ENCODE measurements around the gene ETFRF1.

The ETFRF1 gene

DNA sequence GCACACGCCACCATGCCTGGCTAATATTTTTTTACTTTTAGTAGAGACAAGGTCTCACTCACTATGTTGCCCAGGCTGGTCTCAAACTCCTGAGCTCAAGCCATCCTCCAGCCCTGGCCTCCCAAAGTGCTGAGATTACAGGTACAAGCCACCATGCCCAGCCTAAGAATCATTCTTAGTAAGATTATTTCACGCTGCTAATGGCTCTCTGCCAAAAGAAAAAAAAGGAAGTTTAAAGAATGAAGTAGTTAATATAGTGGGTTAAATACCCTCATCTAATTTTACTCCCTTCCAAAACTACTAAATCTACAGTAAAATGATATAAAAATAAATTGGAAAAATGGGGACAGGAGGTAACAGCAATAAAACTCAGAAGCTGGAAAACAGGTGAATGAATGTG is 2.6 kb downstream of the ETFRF1 start:
- no peaks in the 10 kb centered on the region for H3K27me3 ChIP-seq (ENCODE audit: insufficient read depth, poor library complexity, severe bottlenecking)
- H3K4me3 ChIP-seq (replicated peaks; ENCODE audit: insufficient read depth, low read length): no peak overlapping the region
- peak in 1 of 2 experiments; percentile 14 for DNase-seq (ENCODE audit: low read depth in 1 of 2, low spot score in 1 of 2)
- H3K27ac ChIP-seq (replicated peaks): no peak overlapping the region
- TF ChIP-seq CTCF (IDR thresholded peaks at IDR 0.05; ENCODE audit: insufficient read depth, low read length) (no peak), SPI1 (IDR thresholded peaks at IDR 0.05; ENCODE audit: borderline replicate concordance, low read depth) (no peak), POLR2AphosphoS5 (IDR thresholded peaks at IDR 0.05; ENCODE audit: low read depth) (no peak), GABPA (IDR thresholded peaks at IDR 0.05; ENCODE audit: low read depth) (no peak)
- TF ChIP-seq, protein P1, sequence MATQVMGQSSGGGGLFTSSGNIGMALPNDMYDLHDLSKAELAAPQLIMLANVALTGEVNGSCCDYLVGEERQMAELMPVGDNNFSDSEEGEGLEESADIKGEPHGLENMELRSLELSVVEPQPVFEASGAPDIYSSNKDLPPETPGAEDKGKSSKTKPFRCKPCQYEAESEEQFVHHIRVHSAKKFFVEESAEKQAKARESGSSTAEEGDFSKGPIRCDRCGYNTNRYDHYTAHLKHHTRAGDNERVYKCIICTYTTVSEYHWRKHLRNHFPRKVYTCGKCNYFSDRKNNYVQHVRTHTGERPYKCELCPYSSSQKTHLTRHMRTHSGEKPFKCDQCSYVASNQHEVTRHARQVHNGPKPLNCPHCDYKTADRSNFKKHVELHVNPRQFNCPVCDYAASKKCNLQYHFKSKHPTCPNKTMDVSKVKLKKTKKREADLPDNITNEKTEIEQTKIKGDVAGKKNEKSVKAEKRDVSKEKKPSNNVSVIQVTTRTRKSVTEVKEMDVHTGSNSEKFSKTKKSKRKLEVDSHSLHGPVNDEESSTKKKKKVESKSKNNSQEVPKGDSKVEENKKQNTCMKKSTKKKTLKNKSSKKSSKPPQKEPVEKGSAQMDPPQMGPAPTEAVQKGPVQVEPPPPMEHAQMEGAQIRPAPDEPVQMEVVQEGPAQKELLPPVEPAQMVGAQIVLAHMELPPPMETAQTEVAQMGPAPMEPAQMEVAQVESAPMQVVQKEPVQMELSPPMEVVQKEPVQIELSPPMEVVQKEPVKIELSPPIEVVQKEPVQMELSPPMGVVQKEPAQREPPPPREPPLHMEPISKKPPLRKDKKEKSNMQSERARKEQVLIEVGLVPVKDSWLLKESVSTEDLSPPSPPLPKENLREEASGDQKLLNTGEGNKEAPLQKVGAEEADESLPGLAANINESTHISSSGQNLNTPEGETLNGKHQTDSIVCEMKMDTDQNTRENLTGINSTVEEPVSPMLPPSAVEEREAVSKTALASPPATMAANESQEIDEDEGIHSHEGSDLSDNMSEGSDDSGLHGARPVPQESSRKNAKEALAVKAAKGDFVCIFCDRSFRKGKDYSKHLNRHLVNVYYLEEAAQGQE (IDR thresholded peaks at IDR 0.05; ENCODE audit: insufficient replicate concordance, low read depth): no peak

- H3K4me3 ChIP-seq (replicated peaks; ENCODE audit: insufficient read depth, low read length): no peak overlapping the region
- H3K27ac ChIP-seq (replicated peaks): no peak overlapping the region
- DNase-seq (ENCODE audit: low read depth in 1 of 2, low spot score in 1 of 2): no peak
- TF ChIP-seq CTCF (IDR thresholded peaks at IDR 0.05; ENCODE audit: insufficient read depth, low read length): no peak
- no peak for TF ChIP-seq POLR2AphosphoS5 (IDR thresholded peaks at IDR 0.05; ENCODE audit: low read depth)
- TF ChIP-seq SPI1 (IDR thresholded peaks at IDR 0.05; ENCODE audit: borderline replicate concordance, low read depth): no peak
- TF ChIP-seq GABPA (IDR thresholded peaks at IDR 0.05; ENCODE audit: low read depth): no peak
- TF ChIP-seq, protein P1 (IDR thresholded peaks at IDR 0.05; ENCODE audit: insufficient replicate concordance, low read depth): no peak
- no peaks in the 10 kb centered on the region for H3K27me3 ChIP-seq (ENCODE audit: insufficient read depth, poor library complexity, severe bottlenecking)
Observed at GRCh38 chr12:25200703-25201102, 5.7 kb downstream of the ETFRF1 start.

- H3K27ac ChIP-seq (replicated peaks): no peak overlapping the region
- no peak for TF ChIP-seq GABPA (IDR thresholded peaks at IDR 0.05; ENCODE audit: low read depth)
- no peak for TF ChIP-seq POLR2AphosphoS5 (IDR thresholded peaks at IDR 0.05; ENCODE audit: low read depth)
- TF ChIP-seq, protein P1 (IDR thresholded peaks at IDR 0.05; ENCODE audit: insufficient replicate concordance, low read depth): no peak
- no peak for TF ChIP-seq SPI1 (IDR thresholded peaks at IDR 0.05; ENCODE audit: borderline replicate concordance, low read depth)
- TF ChIP-seq CTCF (IDR thresholded peaks at IDR 0.05; ENCODE audit: insufficient read depth, low read length): no peak
Observed at GRCh38 chr12:25202137-25202536, 7.1 kb downstream of the ETFRF1 start.

More at GRCh38 chr12:25202137-25202536, 7.1 kb downstream of the ETFRF1 start:
- H3K27me3 ChIP-seq (ENCODE audit: insufficient read depth, poor library complexity, severe bottlenecking): no peaks in the 10 kb centered on the region
- no peak for DNase-seq (ENCODE audit: low read depth in 1 of 2, low spot score in 1 of 2)
- H3K4me3 ChIP-seq (replicated peaks; ENCODE audit: insufficient read depth, low read length): no peak overlapping the region

Measured in HL-60 (cell line).